A172 (cell line): ENCODE measurements around the gene HMGCS1. TPM values are rescaled to one million over a fixed set of nuclear protein-coding genes. Genes with fewer than 3 reads are reported as not detected.
"Not testable (repeated sequence)": the region's sequence is repeated elsewhere in the genome, so short reads cannot be mapped to it uniquely, and the experiment has no call there.

ENCODE experiments used
- DNase-seq: peaks from one replicate; pipeline ENCODE4 v3.0.0-alpha.2; 2015; ENCODE audit warnings: low spot score
- total RNA-seq: library from RNA; depleted of rRNA; stranded (reverse); fragments of >200 nt; shearing (Covaris generic); gene quantifications from 2 replicates; pipeline ENCODE4 v1.2.3, GENCODE V29; 2014; rRNA removed

The HMGCS1 gene
- total RNA-seq, 1 experiment from 2014 or later = 24.6 TPM

GRCh38 chr5:43274435-43275114 lies 38.6 kb downstream of the HMGCS1 start:
- no peak for DNase-seq

GRCh38 chr5:43273552-43273951 lies 39.7 kb downstream of the HMGCS1 start:
- DNase-seq = no peak

- DNase-seq = no peak
These were observed 42.6 kb downstream of the HMGCS1 start for GRCh38 chr5:43270645-43271044.

GRCh38 chr5:43268188-43268820 lies 44.9 kb downstream of the HMGCS1 start:
- DNase-seq = no peak

GRCh38 chr5:43262269-43262668 lies 50.9 kb downstream of the HMGCS1 start:
- DNase-seq = not testable (repeated sequence)

GRCh38 chr5:43258116-43258515 lies 55.1 kb downstream of the HMGCS1 start:
- DNase-seq = no peak

- no peak for DNase-seq
These were observed 56.8 kb downstream of the HMGCS1 start for GRCh38 chr5:43256261-43256966.

GRCh38 chr5:43255704-43256103 lies 57.5 kb downstream of the HMGCS1 start:
- no peak for DNase-seq

- no peak for DNase-seq
These were observed 61.5 kb downstream of the HMGCS1 start for GRCh38 chr5:43251754-43252153.

- DNase-seq = no peak
These were observed 67.4 kb downstream of the HMGCS1 start for GRCh38 chr5:43245724-43246385.

GRCh38 chr5:43244823-43245565 lies 68.2 kb downstream of the HMGCS1 start:
- no peak for DNase-seq

GRCh38 chr5:43243270-43243669 lies 69.9 kb downstream of the HMGCS1 start:
- DNase-seq = no peak

GRCh38 chr5:43242196-43242595 lies 71.0 kb downstream of the HMGCS1 start:
- DNase-seq = no peak

Other genes starting within 250 kb of the HMGCS1 start
- gene ZNF131, start 192.5 kb downstream of the HMGCS1 start, total RNA-seq = 33.2 and 46.2 TPM in 2 replicates
- not detected in 2 replicates for gene NIM1K, start 121.2 kb downstream of the HMGCS1 start, total RNA-seq
- gene CCL28, start 99.0 kb upstream of the HMGCS1 start, total RNA-seq = not detected in 2 replicates
- 19.1 and 21.7 TPM in 2 replicates for gene TMEM267, start 170.5 kb upstream of the HMGCS1 start, total RNA-seq
- gene C5orf34, start 201.7 kb upstream of the HMGCS1 start, total RNA-seq = 13.0 and 18.8 TPM in 2 replicates
- 207 and 210 TPM in 2 replicates for gene PAIP1, start 243.7 kb upstream of the HMGCS1 start, total RNA-seq